GM12878 (cell line): ENCODE data around the gene MAP4K2. TPM values are rescaled to one million over a fixed set of nuclear protein-coding genes. Genes with fewer than 3 reads are reported as not detected.

Source experiments
- ETV6 ChIP-seq, 2 experiments: fragments of 450-650 bp in 1 of 2; IDR thresholded peaks in 1 of 2; conservative IDR thresholded peaks in 1 of 2; 2 replicates each; pipeline ENCODE4 v1.6.1; 2014; ENCODE audit warnings: antibody characterized with exemption in 1 of 2, borderline replicate concordance in 1 of 2, low read depth in 1 of 2, mild to moderate bottlenecking in 1 of 2, moderate library complexity in 1 of 2
- IKZF1 ChIP-seq: fragments of 450-650 bp; conservative IDR thresholded peaks from 2 replicates; pipeline ENCODE4 v1.6.1; 2017; ENCODE audit warnings: antibody characterized with exemption, mild to moderate bottlenecking
- MEF2A ChIP-seq: IDR thresholded peaks from 2 replicates; pipeline ENCODE4 v1.6.1; 2011; ENCODE audit warnings: low read depth, mild to moderate bottlenecking, low read length, moderate library complexity; ENCODE audit not compliant: insufficient read depth
- POLR2AphosphoS5 ChIP-seq: IDR thresholded peaks from 2 replicates; pipeline ENCODE4 v1.6.1; 2011; ENCODE audit warnings: mild to moderate bottlenecking, low read length, inconsistent platforms
- RB1 ChIP-seq: fragments of 450-650 bp; formaldehyde crosslinking; IDR thresholded peaks from 2 replicates; pipeline ENCODE4 v1.6.1; 2017; ENCODE audit warnings: mild to moderate bottlenecking, borderline replicate concordance
- RUNX3 ChIP-seq: IDR thresholded peaks from 2 replicates; pipeline ENCODE4 v1.6.1; 2012; ENCODE audit warnings: low read length, inconsistent platforms
- STAT1 ChIP-seq: fragments of 450-650 bp; conservative IDR thresholded peaks from 2 replicates; pipeline ENCODE4 v1.6.1; 2014; ENCODE audit warnings: antibody characterized with exemption, mild to moderate bottlenecking
- ZNF622 ChIP-seq: fragments of 450-650 bp; IDR thresholded peaks from 2 replicates; pipeline ENCODE4 v1.6.1; 2017; ENCODE audit warnings: mild to moderate bottlenecking, inconsistent platforms
- polyA plus RNA-seq, 11 experiments: library from polyadenylated mRNA; depleted of rRNA in 4 of 11; unstranded in 6 of 11; stranded (reverse) in 5 of 11; fragments of >200 nt; fragmentation: Nextera tagmentation in 4 of 11; fragmentation: Illumina TruSeq in 1 of 11; extraction: Ambion mirVana in 4 of 11; extraction: Trizol in 1 of 11; gene quantifications; 1 replicate in 1 of 11; 2 replicates in 10 of 11; pipeline versions ENCODE4 v1.2.1 to v1.2.3, GENCODE V29; 2011 to 2016; ENCODE audit warnings: inconsistent platforms in 2 of 11, missing spikeins in 2 of 11, low read depth in 1 of 11
- total RNA-seq, 4 experiments: library from RNA; depleted of rRNA in 3 of 4; stranded (reverse); fragments of >200 nt in 3 of 4; fragmentation: Illumina TruSeq in 1 of 4; extraction: Trizol in 1 of 4; gene quantifications; 2 replicates each; pipeline versions ENCODE4 v1.2.1 to v1.2.3, GENCODE V29; 2013 to 2021
- TF ChIP-seq, protein P1 (sequence below): fragments of 450-650 bp; IDR thresholded peaks from 2 replicates; pipeline ENCODE4 v1.6.1; 2016; ENCODE audit warnings: mild to moderate bottlenecking, moderate library complexity, borderline replicate concordance

Gene MAP4K2
- total and polyA plus RNA-seq, 10 of the 15 experiments (the other 5 are each of a cell fraction or from before 2014, with no cell fraction given), result 0.98 to 78.1 (median 48.9) TPM

DNA sequence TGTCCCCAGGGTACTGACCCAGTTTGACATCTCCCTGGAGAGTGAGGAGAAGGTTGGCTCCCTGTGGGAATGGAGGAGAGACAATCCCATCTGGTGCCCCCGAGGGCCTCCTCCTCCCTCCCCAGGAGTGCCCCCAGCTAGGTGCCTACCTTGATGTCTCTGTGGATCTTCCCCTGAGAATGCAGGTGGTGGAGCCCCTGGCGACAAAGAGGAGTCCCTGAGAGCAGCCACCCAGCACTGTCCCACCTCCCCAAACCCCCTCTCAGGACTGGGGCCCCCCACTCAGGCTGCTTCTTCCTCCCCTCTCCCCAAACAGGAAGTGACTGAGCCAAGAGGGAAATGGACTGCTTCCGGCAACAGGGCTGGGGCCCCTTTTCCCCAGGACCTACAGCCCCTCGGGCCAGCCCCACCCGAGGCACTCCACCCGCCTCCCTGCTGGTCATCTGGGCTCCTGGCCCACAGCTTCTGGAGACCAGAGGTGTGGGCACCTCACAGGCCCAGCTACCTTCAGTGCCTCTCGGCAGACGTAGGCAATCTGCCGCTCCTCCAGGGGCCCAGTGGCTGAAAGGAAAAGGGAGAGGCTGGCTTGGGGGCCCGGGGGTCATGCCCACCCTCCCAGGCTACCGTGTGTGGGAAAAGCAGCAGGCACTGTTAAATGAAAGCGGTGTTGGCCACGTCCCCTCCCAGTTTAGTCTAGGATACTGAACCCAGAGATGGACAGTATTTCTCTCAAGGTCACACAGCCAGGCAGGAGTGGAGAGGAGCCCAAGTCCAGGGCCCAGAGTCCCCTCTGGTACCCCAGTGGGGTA, 1.2 kb downstream of the MAP4K2 start (continued):
- TF ChIP-seq, protein P1, sequence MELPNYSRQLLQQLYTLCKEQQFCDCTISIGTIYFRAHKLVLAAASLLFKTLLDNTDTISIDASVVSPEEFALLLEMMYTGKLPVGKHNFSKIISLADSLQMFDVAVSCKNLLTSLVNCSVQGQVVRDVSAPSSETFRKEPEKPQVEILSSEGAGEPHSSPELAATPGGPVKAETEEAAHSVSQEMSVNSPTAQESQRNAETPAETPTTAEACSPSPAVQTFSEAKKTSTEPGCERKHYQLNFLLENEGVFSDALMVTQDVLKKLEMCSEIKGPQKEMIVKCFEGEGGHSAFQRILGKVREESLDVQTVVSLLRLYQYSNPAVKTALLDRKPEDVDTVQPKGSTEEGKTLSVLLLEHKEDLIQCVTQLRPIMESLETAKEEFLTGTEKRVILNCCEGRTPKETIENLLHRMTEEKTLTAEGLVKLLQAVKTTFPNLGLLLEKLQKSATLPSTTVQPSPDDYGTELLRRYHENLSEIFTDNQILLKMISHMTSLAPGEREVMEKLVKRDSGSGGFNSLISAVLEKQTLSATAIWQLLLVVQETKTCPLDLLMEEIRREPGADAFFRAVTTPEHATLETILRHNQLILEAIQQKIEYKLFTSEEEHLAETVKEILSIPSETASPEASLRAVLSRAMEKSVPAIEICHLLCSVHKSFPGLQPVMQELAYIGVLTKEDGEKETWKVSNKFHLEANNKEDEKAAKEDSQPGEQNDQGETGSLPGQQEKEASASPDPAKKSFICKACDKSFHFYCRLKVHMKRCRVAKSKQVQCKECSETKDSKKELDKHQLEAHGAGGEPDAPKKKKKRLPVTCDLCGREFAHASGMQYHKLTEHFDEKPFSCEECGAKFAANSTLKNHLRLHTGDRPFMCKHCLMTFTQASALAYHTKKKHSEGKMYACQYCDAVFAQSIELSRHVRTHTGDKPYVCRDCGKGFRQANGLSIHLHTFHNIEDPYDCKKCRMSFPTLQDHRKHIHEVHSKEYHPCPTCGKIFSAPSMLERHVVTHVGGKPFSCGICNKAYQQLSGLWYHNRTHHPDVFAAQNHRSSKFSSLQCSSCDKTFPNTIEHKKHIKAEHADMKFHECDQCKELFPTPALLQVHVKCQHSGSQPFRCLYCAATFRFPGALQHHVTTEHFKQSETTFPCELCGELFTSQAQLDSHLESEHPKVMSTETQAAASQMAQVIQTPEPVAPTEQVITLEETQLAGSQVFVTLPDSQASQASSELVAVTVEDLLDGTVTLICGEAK, result no peak
- 0 out of 2 replicates have a peak, but pooled peaks have one; percentile 10 for TF ChIP-seq POLR2AphosphoS5
- no peak for TF ChIP-seq STAT1
- TF ChIP-seq RUNX3, result no peak
- TF ChIP-seq ETV6 (conservative IDR thresholded peaks at IDR 0.05 in 1 of 2, IDR thresholded peaks at IDR 0.05 in 1 of 2; ENCODE audit: borderline replicate concordance in 1 of 2, low read depth in 1 of 2), result 0 out of 4 replicates have a peak, but pooled peaks of 1 of the 2 experiments have one; percentile 48
- TF ChIP-seq ZNF622, result no peak
- 0 out of 2 replicates have a peak, but pooled peaks have one; percentile 29 for TF ChIP-seq IKZF1
- TF ChIP-seq MEF2A, result no peak
- TF ChIP-seq RB1, result no peak
